HepG2 (cell line): ENCODE data around the gene MRPL14. TPM values are rescaled to one million over a fixed set of nuclear protein-coding genes. Genes with fewer than 3 reads are reported as not detected.
A peak's percentile ranks its signal among the peaks of the same experiment; 100 is the strongest.

Experiments used
- FIP1L1 ChIP-seq: fragments of 200-400 bp; formaldehyde crosslinking; IDR thresholded peaks from 2 replicates; pipeline ENCODE4 v1.6.1; 2018; ENCODE audit warnings: low read depth, mild to moderate bottlenecking, low read length, moderate library complexity, borderline replicate concordance; ENCODE audit not compliant: insufficient read depth
- JDP2 ChIP-seq: sonication (generic); formaldehyde crosslinking; IDR thresholded peaks from 2 replicates; pipeline ENCODE4 v1.8.1; 2022; ENCODE audit warnings: missing genetic modification reagents, borderline replicate concordance
- LCORL ChIP-seq, 2 experiments: fragments of 450-650 bp in 1 of 2; sonication (generic) in 1 of 2; formaldehyde crosslinking in 1 of 2; IDR thresholded peaks; 2 replicates each; pipeline versions ENCODE4 v1.5.0 to v1.6.1; 2017 to 2020; ENCODE audit warnings: antibody characterized with exemption in 1 of 2, missing genetic modification reagents in 1 of 2
- NFIB ChIP-seq: sonication (generic); formaldehyde crosslinking; IDR thresholded peaks from 2 replicates; pipeline ENCODE4 v1.9.0; 2021; ENCODE audit warnings: missing genetic modification reagents, mild to moderate bottlenecking, borderline replicate concordance
- NR2F1 ChIP-seq, 2 experiments: fragments of 450-650 bp in 1 of 2; formaldehyde crosslinking in 1 of 2; IDR thresholded peaks; 2 replicates each; pipeline versions ENCODE4 v1.5.0 to v1.6.1; 2016 to 2020; ENCODE audit warnings: mild to moderate bottlenecking in 1 of 2, missing compliant biosample characterization in 1 of 2, missing genetic modification reagents in 1 of 2, moderate library complexity in 1 of 2
- SATB2 ChIP-seq: sonication (generic); formaldehyde crosslinking; IDR thresholded peaks from 2 replicates; pipeline ENCODE4 v1.5.0; 2020; ENCODE audit warnings: missing genetic modification reagents
- TCF7 ChIP-seq: sonication (generic); IDR thresholded peaks from 2 replicates; pipeline ENCODE4 v1.6.1; 2016; ENCODE audit warnings: antibody characterized with exemption, low read depth
- TMF1 ChIP-seq: sonication (generic); formaldehyde crosslinking; IDR thresholded peaks from 2 replicates; pipeline ENCODE4 v1.8.1; 2022; ENCODE audit warnings: low read depth, missing genetic modification reagents
- ZNF124 ChIP-seq: sonication (generic); formaldehyde crosslinking; IDR thresholded peaks from 2 replicates; pipeline ENCODE4 v1.4.0; 2020; ENCODE audit warnings: missing genetic modification reagents
- ZNF337 ChIP-seq: sonication (generic); formaldehyde crosslinking; IDR thresholded peaks from 2 replicates; pipeline ENCODE4 v1.5.1; 2020; ENCODE audit warnings: missing genetic modification reagents, low read depth, mild to moderate bottlenecking, borderline replicate concordance
- ZNF672 ChIP-seq: sonication (generic); formaldehyde crosslinking; IDR thresholded peaks from 2 replicates; pipeline ENCODE4 v1.8.1; 2022; ENCODE audit warnings: missing genetic modification reagents
- polyA plus RNA-seq, 8 experiments: library from polyadenylated mRNA; depleted of rRNA in 3 of 8; stranded (reverse) in 7 of 8; unstranded in 1 of 8; fragments of >200 nt; fragmentation: Illumina TruSeq in 4 of 8; extraction: Trizol in 4 of 8; gene quantifications; 2 replicates each; pipeline versions ENCODE4 v1.2.1 to v1.2.3, GENCODE V29; 2011 to 2016; ENCODE audit warnings: low read depth in 4 of 8, missing spikeins in 1 of 8, mixed read lengths in 1 of 8; ENCODE audit not compliant: insufficient read depth in 1 of 8
- total RNA-seq, 5 experiments: library from RNA; depleted of rRNA; stranded (reverse); fragments of >200 nt; fragmentation: Illumina TruSeq; extraction: Trizol; gene quantifications; 2 replicates each; pipeline ENCODE4 v1.2.3, GENCODE V29; 2016; ENCODE audit warnings: low read depth in 1 of 5
- TF ChIP-seq, protein P1 (sequence below): sonication (generic); formaldehyde crosslinking; IDR thresholded peaks from 2 replicates; pipeline ENCODE4 v1.4.0; 2020; ENCODE audit warnings: missing genetic modification reagents
- TF ChIP-seq, protein P2 (sequence below): sonication (generic); formaldehyde crosslinking; IDR thresholded peaks from 2 replicates; pipeline ENCODE4 v1.4.0; 2020; ENCODE audit warnings: mild to moderate bottlenecking, missing genetic modification reagents
- TF ChIP-seq, protein P3 (sequence below): sonication (generic); formaldehyde crosslinking; IDR thresholded peaks from 2 replicates; pipeline ENCODE4 v1.4.0; 2020; ENCODE audit warnings: missing genetic modification reagents
- TF ChIP-seq, protein P4 (sequence below): sonication (generic); formaldehyde crosslinking; IDR thresholded peaks from 2 replicates; pipeline ENCODE4 v1.9.0; 2021; ENCODE audit warnings: mild to moderate bottlenecking, missing genetic modification reagents

MRPL14 gene
- total and polyA plus RNA-seq, 2 of the 13 experiments (the other 11 are each of a cell fraction or from before 2014, with no cell fraction given) = 157 to 178 TPM

DNA sequence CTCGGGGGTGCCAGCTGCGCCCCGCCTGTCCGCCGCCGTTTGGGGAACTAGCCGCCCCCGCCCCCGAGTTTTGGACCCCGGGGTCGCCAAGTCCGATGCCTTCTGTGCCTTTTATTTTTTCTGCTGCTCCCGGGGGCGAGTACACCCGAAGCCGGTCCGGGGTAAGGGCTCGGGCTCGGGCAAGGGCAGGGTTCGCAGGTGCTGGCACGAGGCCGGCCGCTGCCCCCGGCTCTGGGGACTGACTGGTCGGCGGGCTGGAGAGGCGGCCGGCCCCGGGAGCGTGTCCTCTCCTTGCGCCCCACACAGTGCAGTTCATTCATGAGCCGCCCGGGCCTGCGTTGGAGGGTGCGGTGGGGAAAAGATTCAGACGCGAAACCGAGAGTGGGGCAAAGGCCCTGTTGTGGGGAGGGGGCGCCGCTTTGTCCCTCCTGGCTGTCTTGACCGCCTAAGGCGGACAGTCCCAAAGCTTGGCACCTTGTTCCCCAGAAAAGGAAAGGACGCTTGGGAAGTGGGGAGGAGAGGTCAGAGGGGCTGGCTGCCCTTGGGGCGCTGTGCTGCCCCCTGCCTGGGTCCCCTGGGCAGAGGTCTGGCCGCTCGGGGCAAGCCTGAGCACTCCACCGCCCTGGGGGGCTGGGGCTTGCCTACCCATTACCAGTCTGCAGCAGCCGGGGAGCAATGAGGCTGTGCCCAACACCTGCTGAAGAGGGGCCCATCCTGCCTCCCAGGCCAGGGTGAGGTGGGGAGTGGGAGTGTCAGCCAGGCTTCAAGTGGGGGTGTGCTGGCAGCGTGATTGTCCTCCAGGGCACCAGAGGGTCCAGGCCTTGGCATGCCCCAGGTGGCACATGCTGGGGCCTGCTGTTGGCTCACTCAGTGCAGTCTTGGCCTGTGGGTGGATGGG, 1.0 kb upstream of the MRPL14 start (continued):
- TF ChIP-seq, protein P1, sequence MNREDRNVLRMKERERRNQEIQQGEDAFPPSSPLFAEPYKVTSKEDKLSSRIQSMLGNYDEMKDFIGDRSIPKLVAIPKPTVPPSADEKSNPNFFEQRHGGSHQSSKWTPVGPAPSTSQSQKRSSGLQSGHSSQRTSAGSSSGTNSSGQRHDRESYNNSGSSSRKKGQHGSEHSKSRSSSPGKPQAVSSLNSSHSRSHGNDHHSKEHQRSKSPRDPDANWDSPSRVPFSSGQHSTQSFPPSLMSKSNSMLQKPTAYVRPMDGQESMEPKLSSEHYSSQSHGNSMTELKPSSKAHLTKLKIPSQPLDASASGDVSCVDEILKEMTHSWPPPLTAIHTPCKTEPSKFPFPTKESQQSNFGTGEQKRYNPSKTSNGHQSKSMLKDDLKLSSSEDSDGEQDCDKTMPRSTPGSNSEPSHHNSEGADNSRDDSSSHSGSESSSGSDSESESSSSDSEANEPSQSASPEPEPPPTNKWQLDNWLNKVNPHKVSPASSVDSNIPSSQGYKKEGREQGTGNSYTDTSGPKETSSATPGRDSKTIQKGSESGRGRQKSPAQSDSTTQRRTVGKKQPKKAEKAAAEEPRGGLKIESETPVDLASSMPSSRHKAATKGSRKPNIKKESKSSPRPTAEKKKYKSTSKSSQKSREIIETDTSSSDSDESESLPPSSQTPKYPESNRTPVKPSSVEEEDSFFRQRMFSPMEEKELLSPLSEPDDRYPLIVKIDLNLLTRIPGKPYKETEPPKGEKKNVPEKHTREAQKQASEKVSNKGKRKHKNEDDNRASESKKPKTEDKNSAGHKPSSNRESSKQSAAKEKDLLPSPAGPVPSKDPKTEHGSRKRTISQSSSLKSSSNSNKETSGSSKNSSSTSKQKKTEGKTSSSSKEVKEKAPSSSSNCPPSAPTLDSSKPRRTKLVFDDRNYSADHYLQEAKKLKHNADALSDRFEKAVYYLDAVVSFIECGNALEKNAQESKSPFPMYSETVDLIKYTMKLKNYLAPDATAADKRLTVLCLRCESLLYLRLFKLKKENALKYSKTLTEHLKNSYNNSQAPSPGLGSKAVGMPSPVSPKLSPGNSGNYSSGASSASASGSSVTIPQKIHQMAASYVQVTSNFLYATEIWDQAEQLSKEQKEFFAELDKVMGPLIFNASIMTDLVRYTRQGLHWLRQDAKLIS = no peak
- TF ChIP-seq, protein P2, sequence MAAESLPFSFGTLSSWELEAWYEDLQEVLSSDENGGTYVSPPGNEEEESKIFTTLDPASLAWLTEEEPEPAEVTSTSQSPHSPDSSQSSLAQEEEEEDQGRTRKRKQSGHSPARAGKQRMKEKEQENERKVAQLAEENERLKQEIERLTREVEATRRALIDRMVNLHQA = no peak
- TF ChIP-seq NFIB (CRISPR knock-in tag) = 0 out of 2 replicates have a peak, but pooled peaks have one; percentile 75
- no peak for TF ChIP-seq LCORL (IDR thresholded peaks at IDR 0.05)
- no peak for TF ChIP-seq LCORL (CRISPR knock-in tag; IDR thresholded peaks at IDR 0.05)
- TF ChIP-seq SATB2 = no peak
- no peak for TF ChIP-seq FIP1L1
- TF ChIP-seq JDP2 = no peak
- no peak for TF ChIP-seq TCF7
- no peak for TF ChIP-seq ZNF337
- no peak for TF ChIP-seq ZNF672 (CRISPR knock-in tag)
- TF ChIP-seq TMF1 (CRISPR knock-in tag) = no peak
- TF ChIP-seq, protein P3, sequence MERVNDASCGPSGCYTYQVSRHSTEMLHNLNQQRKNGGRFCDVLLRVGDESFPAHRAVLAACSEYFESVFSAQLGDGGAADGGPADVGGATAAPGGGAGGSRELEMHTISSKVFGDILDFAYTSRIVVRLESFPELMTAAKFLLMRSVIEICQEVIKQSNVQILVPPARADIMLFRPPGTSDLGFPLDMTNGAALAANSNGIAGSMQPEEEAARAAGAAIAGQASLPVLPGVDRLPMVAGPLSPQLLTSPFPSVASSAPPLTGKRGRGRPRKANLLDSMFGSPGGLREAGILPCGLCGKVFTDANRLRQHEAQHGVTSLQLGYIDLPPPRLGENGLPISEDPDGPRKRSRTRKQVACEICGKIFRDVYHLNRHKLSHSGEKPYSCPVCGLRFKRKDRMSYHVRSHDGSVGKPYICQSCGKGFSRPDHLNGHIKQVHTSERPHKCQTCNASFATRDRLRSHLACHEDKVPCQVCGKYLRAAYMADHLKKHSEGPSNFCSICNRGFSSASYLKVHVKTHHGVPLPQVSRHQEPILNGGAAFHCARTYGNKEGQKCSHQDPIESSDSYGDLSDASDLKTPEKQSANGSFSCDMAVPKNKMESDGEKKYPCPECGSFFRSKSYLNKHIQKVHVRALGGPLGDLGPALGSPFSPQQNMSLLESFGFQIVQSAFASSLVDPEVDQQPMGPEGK (CRISPR knock-in tag) = peak; percentile 41
- TF ChIP-seq ZNF124 (CRISPR knock-in tag) = no peak
- TF ChIP-seq, protein P4, sequence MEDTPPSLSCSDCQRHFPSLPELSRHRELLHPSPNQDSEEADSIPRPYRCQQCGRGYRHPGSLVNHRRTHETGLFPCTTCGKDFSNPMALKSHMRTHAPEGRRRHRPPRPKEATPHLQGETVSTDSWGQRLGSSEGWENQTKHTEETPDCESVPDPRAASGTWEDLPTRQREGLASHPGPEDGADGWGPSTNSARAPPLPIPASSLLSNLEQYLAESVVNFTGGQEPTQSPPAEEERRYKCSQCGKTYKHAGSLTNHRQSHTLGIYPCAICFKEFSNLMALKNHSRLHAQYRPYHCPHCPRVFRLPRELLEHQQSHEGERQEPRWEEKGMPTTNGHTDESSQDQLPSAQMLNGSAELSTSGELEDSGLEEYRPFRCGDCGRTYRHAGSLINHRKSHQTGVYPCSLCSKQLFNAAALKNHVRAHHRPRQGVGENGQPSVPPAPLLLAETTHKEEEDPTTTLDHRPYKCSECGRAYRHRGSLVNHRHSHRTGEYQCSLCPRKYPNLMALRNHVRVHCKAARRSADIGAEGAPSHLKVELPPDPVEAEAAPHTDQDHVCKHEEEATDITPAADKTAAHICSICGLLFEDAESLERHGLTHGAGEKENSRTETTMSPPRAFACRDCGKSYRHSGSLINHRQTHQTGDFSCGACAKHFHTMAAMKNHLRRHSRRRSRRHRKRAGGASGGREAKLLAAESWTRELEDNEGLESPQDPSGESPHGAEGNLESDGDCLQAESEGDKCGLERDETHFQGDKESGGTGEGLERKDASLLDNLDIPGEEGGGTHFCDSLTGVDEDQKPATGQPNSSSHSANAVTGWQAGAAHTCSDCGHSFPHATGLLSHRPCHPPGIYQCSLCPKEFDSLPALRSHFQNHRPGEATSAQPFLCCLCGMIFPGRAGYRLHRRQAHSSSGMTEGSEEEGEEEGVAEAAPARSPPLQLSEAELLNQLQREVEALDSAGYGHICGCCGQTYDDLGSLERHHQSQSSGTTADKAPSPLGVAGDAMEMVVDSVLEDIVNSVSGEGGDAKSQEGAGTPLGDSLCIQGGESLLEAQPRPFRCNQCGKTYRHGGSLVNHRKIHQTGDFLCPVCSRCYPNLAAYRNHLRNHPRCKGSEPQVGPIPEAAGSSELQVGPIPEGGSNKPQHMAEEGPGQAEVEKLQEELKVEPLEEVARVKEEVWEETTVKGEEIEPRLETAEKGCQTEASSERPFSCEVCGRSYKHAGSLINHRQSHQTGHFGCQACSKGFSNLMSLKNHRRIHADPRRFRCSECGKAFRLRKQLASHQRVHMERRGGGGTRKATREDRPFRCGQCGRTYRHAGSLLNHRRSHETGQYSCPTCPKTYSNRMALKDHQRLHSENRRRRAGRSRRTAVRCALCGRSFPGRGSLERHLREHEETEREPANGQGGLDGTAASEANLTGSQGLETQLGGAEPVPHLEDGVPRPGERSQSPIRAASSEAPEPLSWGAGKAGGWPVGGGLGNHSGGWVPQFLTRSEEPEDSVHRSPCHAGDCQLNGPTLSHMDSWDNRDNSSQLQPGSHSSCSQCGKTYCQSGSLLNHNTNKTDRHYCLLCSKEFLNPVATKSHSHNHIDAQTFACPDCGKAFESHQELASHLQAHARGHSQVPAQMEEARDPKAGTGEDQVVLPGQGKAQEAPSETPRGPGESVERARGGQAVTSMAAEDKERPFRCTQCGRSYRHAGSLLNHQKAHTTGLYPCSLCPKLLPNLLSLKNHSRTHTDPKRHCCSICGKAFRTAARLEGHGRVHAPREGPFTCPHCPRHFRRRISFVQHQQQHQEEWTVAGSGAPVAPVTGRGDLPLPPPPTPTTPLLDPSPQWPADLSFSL (CRISPR knock-in tag) = no peak
- peak in 1 of 2 experiments; percentile 29; a peak in 1 of 4 replicates for TF ChIP-seq NR2F1 (CRISPR knock-in tag; IDR thresholded peaks at IDR 0.05)
